GM19240 (cell line): ENCODE results near the gene STAMBP.
A peak's percentile ranks its signal among the peaks of the same experiment; 100 is the strongest.

Source experiments
- DNase-seq: peaks from one replicate; pipeline ENCODE4 v3.0.0; 2011; ENCODE audit warnings: low spot score; ENCODE audit not compliant: insufficient read length

The STAMBP gene

GRCh38 chr2:73904952-73905351 is 76.2 kb downstream of the STAMBP start:
- DNase-seq, result no peak

- DNase-seq, result no peak
Observed at GRCh38 chr2:73906847-73907505, 78.2 kb downstream of the STAMBP start.

GRCh38 chr2:73907840-73908452 is 79.2 kb downstream of the STAMBP start:
- DNase-seq, result peak; percentile 35

GRCh38 chr2:73908689-73909652 is 80.2 kb downstream of the STAMBP start:
- no peak for DNase-seq

GRCh38 chr2:73910873-73911547 is 82.2 kb downstream of the STAMBP start:
- no peak for DNase-seq

- DNase-seq, result no peak
Observed at GRCh38 chr2:73911548-73912208, 82.9 kb downstream of the STAMBP start.

- DNase-seq, result no peak
Observed at GRCh38 chr2:73913414-73914054, 84.8 kb downstream of the STAMBP start.

- no peak for DNase-seq
Observed at GRCh38 chr2:73914667-73915066, 85.9 kb downstream of the STAMBP start.

- no peak for DNase-seq
Observed at GRCh38 chr2:73915437-73915993, 86.8 kb downstream of the STAMBP start.

- DNase-seq, result no peak
Observed at GRCh38 chr2:73916666-73917065, 87.9 kb downstream of the STAMBP start.

- DNase-seq, result no peak
Observed at GRCh38 chr2:73917296-73917695, 88.5 kb downstream of the STAMBP start.

GRCh38 chr2:73917696-73918207 is 89.0 kb downstream of the STAMBP start:
- no peak for DNase-seq

GRCh38 chr2:73918856-73919255 is 90.1 kb downstream of the STAMBP start:
- no peak for DNase-seq

- no peak for DNase-seq
Observed at GRCh38 chr2:73919596-73920228, 91.0 kb downstream of the STAMBP start.

GRCh38 chr2:73920577-73921545 is 92.1 kb downstream of the STAMBP start:
- DNase-seq, result no peak

GRCh38 chr2:73921581-73921980 is 92.8 kb downstream of the STAMBP start:
- no peak for DNase-seq

- no peak for DNase-seq
Observed at GRCh38 chr2:73922681-73923080, 93.9 kb downstream of the STAMBP start.
